Neural cell (in vitro differentiated cells): ENCODE measurements around the gene CEACAM21. TPM values are rescaled to one million over a fixed set of nuclear protein-coding genes. Genes with fewer than 3 reads are reported as not detected.

Source experiments
- H2AFZ ChIP-seq: fragments of 200-600, 300-800 bp; sonication (generic), shearing (Covaris generic); 2 replicates; pipeline ENCODE4 v1.6.0; 2014; ENCODE audit warnings: low read depth, mild to moderate bottlenecking, antibody characterized with exemption, low read length, moderate library complexity
- H3F3A ChIP-seq: fragments of 200-600 bp; shearing (Covaris generic); 2 replicates; pipeline ENCODE4 v1.6.1; 2016; ENCODE audit warnings: mild to moderate bottlenecking, moderate library complexity, mixed read lengths, antibody characterized with exemption, low read length; ENCODE audit not compliant: insufficient read depth, poor library complexity, severe bottlenecking
- H3K27ac ChIP-seq: fragments of 200-600, 300-800 bp; sonication (generic), shearing (Covaris generic); 2 replicates; pipeline ENCODE4 v1.5.1; 2014; ENCODE audit warnings: mild to moderate bottlenecking, low read length, moderate library complexity
- H3K27me3 ChIP-seq: fragments of 300-800, 200-600 bp; sonication (generic), shearing (Covaris generic); 2 replicates; pipeline ENCODE4 v1.6.0; 2014; ENCODE audit warnings: mild to moderate bottlenecking, low read depth, low read length, moderate library complexity; ENCODE audit not compliant: insufficient read depth
- H3K36me3 ChIP-seq: fragments of 300-800, 200-600 bp; sonication (generic), shearing (Covaris generic); 2 replicates; pipeline ENCODE4 v1.5.1; 2014; ENCODE audit warnings: mild to moderate bottlenecking, antibody characterized with exemption, low read length, moderate library complexity; ENCODE audit not compliant: insufficient read depth
- H3K4me2 ChIP-seq: fragments of 300-800, 200-600 bp; sonication (generic), shearing (Covaris generic); 2 replicates; pipeline ENCODE4 v1.6.0; 2014; ENCODE audit warnings: mild to moderate bottlenecking, low read length
- H3K4me3 ChIP-seq: fragments of 300-800, 200-600 bp; sonication (generic), shearing (Covaris generic); 2 replicates; pipeline ENCODE4 v1.5.1; 2014; ENCODE audit warnings: mild to moderate bottlenecking, low read length, moderate library complexity
- H3K79me2 ChIP-seq: fragments of 200-600 bp; shearing (Covaris generic); replicated peaks from 2 replicates; pipeline ENCODE4 v1.6.0; 2014; ENCODE audit warnings: mild to moderate bottlenecking, low read length, moderate library complexity; ENCODE audit not compliant: insufficient read depth
- H3K9ac ChIP-seq: fragments of 300-800, 200-600 bp; sonication (generic), shearing (Covaris generic); 2 replicates; pipeline ENCODE4 v1.6.1; 2016; ENCODE audit warnings: mild to moderate bottlenecking, low read length, mixed read lengths
- H3K9me2 ChIP-seq: fragments of 200-600 bp; shearing (Covaris generic); 2 replicates; pipeline ENCODE4 v1.6.1; 2016; ENCODE audit warnings: mild to moderate bottlenecking, low read length, mixed read lengths; ENCODE audit not compliant: insufficient read depth
- H3K9me3 ChIP-seq: fragments of 200-600, 300-800 bp; sonication (generic), shearing (Covaris generic); 2 replicates; pipeline ENCODE4 v1.6.1; 2016; ENCODE audit warnings: mild to moderate bottlenecking, mixed run types, low read length, moderate library complexity, mixed read lengths
- H4K20me1 ChIP-seq: fragments of 200-600 bp; shearing (Covaris generic); 2 replicates; pipeline ENCODE4 v1.6.1; 2016; ENCODE audit warnings: mild to moderate bottlenecking, mixed run types; ENCODE audit not compliant: insufficient read depth
- EP300 ChIP-seq: fragments of 450-650 bp; conservative IDR thresholded peaks from 2 replicates; pipeline ENCODE4 v1.6.1; 2014; ENCODE audit warnings: antibody characterized with exemption, mild to moderate bottlenecking, moderate library complexity; ENCODE audit not compliant: poor library complexity, severe bottlenecking
- EZH2 ChIP-seq: fragments of 200-600, 300-800 bp; shearing (Covaris generic), sonication (generic); IDR thresholded peaks from 2 replicates; pipeline ENCODE4 v1.6.1; 2014; ENCODE audit warnings: antibody characterized with exemption, low read length, borderline replicate concordance, mild to moderate bottlenecking; ENCODE audit not compliant: insufficient read depth, poor library complexity, severe bottlenecking
- MXI1 ChIP-seq: fragments of 450-650 bp; conservative IDR thresholded peaks from 2 replicates; pipeline ENCODE4 v1.6.1; 2014; ENCODE audit warnings: antibody characterized with exemption, mild to moderate bottlenecking; ENCODE audit not compliant: poor library complexity, severe bottlenecking
- POLR2AphosphoS5 ChIP-seq: IDR thresholded peaks from 2 replicates; pipeline ENCODE4 v1.6.1; 2012
- RAD21 ChIP-seq: fragments of 450-650 bp; conservative IDR thresholded peaks from 2 replicates; pipeline ENCODE4 v1.6.1; 2014; ENCODE audit warnings: antibody characterized with exemption, mild to moderate bottlenecking, moderate library complexity
- SMC3 ChIP-seq: fragments of 450-650 bp; conservative IDR thresholded peaks from 2 replicates; pipeline ENCODE4 v1.6.1; 2014; ENCODE audit warnings: antibody characterized with exemption, mild to moderate bottlenecking, moderate library complexity; ENCODE audit not compliant: poor library complexity
- TAF1 ChIP-seq: IDR thresholded peaks from 2 replicates; pipeline ENCODE4 v1.6.1; 2012; ENCODE audit warnings: low read depth
- polyA plus RNA-seq: library from polyadenylated mRNA; depleted of rRNA; stranded (reverse); fragments of >200 nt; gene quantifications from 2 replicates; pipeline ENCODE4 v1.2.3, GENCODE V29; 2014
- TF ChIP-seq, protein P1 (sequence below): IDR thresholded peaks from 2 replicates; pipeline ENCODE4 v1.6.1; 2012; ENCODE audit warnings: borderline replicate concordance
- TF ChIP-seq, protein P2 (sequence below): fragments of 450-650 bp; IDR thresholded peaks from 2 replicates; pipeline ENCODE4 v1.5.1; 2014; ENCODE audit warnings: antibody characterized with exemption, mild to moderate bottlenecking, moderate library complexity; ENCODE audit not compliant: poor library complexity, severe bottlenecking

Gene CEACAM21
- polyA plus RNA-seq, 1 donor from 2014 or later: 2.9 TPM

DNA sequence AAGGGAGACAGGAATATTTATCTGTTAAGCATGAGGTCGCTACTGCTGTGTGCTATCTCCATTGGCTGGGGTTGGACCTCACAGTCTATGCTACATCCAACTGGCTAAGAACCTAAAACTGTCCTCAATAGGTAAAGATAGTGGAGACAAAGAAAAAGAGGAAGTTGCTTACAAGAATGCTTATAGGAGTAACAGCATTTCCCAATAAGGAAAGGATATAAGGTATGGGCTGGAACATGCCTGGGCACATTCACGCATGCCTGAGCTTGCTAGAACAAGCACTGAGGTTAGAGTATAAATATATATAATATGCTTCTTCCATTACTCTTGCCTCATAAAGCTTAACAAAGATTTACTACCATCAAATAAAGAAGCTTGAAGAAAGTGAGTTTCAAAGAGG lies 47.9 kb upstream of the CEACAM21 start:
- H2AFZ ChIP-seq: no peak overlapping the region
- no peak overlapping the region for H3K27ac ChIP-seq
- TF ChIP-seq, protein P1, sequence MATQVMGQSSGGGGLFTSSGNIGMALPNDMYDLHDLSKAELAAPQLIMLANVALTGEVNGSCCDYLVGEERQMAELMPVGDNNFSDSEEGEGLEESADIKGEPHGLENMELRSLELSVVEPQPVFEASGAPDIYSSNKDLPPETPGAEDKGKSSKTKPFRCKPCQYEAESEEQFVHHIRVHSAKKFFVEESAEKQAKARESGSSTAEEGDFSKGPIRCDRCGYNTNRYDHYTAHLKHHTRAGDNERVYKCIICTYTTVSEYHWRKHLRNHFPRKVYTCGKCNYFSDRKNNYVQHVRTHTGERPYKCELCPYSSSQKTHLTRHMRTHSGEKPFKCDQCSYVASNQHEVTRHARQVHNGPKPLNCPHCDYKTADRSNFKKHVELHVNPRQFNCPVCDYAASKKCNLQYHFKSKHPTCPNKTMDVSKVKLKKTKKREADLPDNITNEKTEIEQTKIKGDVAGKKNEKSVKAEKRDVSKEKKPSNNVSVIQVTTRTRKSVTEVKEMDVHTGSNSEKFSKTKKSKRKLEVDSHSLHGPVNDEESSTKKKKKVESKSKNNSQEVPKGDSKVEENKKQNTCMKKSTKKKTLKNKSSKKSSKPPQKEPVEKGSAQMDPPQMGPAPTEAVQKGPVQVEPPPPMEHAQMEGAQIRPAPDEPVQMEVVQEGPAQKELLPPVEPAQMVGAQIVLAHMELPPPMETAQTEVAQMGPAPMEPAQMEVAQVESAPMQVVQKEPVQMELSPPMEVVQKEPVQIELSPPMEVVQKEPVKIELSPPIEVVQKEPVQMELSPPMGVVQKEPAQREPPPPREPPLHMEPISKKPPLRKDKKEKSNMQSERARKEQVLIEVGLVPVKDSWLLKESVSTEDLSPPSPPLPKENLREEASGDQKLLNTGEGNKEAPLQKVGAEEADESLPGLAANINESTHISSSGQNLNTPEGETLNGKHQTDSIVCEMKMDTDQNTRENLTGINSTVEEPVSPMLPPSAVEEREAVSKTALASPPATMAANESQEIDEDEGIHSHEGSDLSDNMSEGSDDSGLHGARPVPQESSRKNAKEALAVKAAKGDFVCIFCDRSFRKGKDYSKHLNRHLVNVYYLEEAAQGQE: no peak
- no peak for TF ChIP-seq MXI1
- no peak for TF ChIP-seq POLR2AphosphoS5
- TF ChIP-seq RAD21: no peak

DNA sequence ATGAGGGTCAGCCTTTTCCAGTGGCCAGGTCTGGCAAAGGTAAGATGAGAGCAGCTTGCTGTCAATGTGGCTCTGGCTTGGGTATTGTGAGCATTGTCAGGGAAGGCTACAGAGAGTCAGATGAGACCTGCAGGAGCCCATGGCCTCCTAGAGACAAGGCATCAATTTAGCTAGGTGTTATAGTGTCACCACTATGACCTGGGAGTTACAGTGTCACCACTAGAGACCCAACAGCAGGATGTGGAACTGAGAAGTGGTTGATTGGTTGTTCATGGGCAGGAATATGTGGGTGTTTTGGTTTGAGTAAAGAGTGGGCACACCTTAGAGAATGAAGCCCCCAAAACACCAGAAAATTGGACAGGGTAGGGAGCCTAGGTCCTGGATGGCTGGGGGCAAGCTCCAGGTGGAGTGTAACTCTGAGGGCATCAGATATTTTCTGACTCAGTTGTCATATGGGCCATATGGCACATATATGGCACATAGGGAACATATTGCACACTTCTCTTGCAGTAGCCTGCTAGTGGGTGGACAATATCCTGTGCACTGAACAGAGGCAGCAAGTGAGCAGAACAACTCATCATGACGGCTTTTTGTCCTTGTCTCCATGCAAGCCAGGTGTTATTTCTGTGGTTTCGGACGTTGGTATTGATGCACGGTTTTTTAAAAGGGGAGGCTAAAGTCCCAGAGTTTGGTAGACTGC lies 46.3 kb upstream of the CEACAM21 start:
- Histone ChIP-seq H3K79me2 (no peaks in the 10 kb centered on the region), H3K9me3 (no peaks in the 10 kb centered on the region), H4K20me1 (no peaks in the 10 kb centered on the region), H2AFZ (no peak overlapping the region), H3K9me2 (no peaks in the 10 kb centered on the region), H3K27me3 (no peaks in the 10 kb centered on the region), H3K9ac (no peak overlapping the region), H3K4me2 (no peak overlapping the region), H3K36me3 (no peaks in the 10 kb centered on the region), H3K4me3 (no peak overlapping the region), H3K27ac (no peak overlapping the region), H3F3A (no peaks in the 10 kb centered on the region)
- TF ChIP-seq, protein P1: no peak
- TF ChIP-seq EP300: no peak
- no peak for TF ChIP-seq EZH2
- no peak for TF ChIP-seq RAD21
- no peak for TF ChIP-seq POLR2AphosphoS5
- TF ChIP-seq MXI1: no peak
- TF ChIP-seq SMC3: no peak
- TF ChIP-seq TAF1: no peak
- TF ChIP-seq, protein P2, sequence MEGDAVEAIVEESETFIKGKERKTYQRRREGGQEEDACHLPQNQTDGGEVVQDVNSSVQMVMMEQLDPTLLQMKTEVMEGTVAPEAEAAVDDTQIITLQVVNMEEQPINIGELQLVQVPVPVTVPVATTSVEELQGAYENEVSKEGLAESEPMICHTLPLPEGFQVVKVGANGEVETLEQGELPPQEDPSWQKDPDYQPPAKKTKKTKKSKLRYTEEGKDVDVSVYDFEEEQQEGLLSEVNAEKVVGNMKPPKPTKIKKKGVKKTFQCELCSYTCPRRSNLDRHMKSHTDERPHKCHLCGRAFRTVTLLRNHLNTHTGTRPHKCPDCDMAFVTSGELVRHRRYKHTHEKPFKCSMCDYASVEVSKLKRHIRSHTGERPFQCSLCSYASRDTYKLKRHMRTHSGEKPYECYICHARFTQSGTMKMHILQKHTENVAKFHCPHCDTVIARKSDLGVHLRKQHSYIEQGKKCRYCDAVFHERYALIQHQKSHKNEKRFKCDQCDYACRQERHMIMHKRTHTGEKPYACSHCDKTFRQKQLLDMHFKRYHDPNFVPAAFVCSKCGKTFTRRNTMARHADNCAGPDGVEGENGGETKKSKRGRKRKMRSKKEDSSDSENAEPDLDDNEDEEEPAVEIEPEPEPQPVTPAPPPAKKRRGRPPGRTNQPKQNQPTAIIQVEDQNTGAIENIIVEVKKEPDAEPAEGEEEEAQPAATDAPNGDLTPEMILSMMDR: no peak

More for the DNA sequence above, 47.9 kb upstream of the CEACAM21 start:
- no peaks in the 10 kb centered on the region for H4K20me1 ChIP-seq
- no peak overlapping the region for H3K4me3 ChIP-seq
- no peaks in the 10 kb centered on the region for H3K9me2 ChIP-seq
- H3K36me3 ChIP-seq: no peaks in the 10 kb centered on the region
- no peak overlapping the region for H3K4me2 ChIP-seq
- H3F3A ChIP-seq: no peaks in the 10 kb centered on the region
- no peaks in the 10 kb centered on the region for H3K79me2 ChIP-seq
- H3K9ac ChIP-seq: no peak overlapping the region
- no peaks in the 10 kb centered on the region for H3K9me3 ChIP-seq
- H3K27me3 ChIP-seq: peaks cover 4% of the 10 kb centered on the region
